Ishikawa (cell line): ENCODE data around the gene PTMS.

Experiments
- CEBPB ChIP-seq: IDR thresholded peaks from 2 replicates; pipeline ENCODE4 v1.6.1; 2012
- CREB1 ChIP-seq: IDR thresholded peaks from 2 replicates; pipeline ENCODE4 v1.6.1; 2012; ENCODE audit warnings: low read depth
- EGR1 ChIP-seq: IDR thresholded peaks from 2 replicates; pipeline ENCODE4 v1.6.1; 2012
- EP300 ChIP-seq: IDR thresholded peaks from 2 replicates; pipeline ENCODE4 v1.6.1; 2012; ENCODE audit warnings: borderline replicate concordance
- FOXM1 ChIP-seq: IDR thresholded peaks from 2 replicates; pipeline ENCODE4 v1.6.1; 2012; ENCODE audit warnings: low read depth, borderline replicate concordance
- MAX ChIP-seq: IDR thresholded peaks from 2 replicates; pipeline ENCODE4 v1.6.1; 2012
- NFIC ChIP-seq: IDR thresholded peaks from 2 replicates; pipeline ENCODE4 v1.6.1; 2012
- RAD21 ChIP-seq: IDR thresholded peaks from 2 replicates; pipeline ENCODE4 v1.6.1; 2012; ENCODE audit warnings: low read depth
- REST ChIP-seq: IDR thresholded peaks from 2 replicates; pipeline ENCODE4 v1.6.1; 2012; ENCODE audit warnings: low read depth, mild to moderate bottlenecking
- TAF1 ChIP-seq: IDR thresholded peaks from 2 replicates; pipeline ENCODE4 v1.6.1; 2012; ENCODE audit warnings: low read depth, mild to moderate bottlenecking
- TCF12 ChIP-seq: IDR thresholded peaks from 2 replicates; pipeline ENCODE4 v1.6.1; 2012; ENCODE audit warnings: low read depth
- TEAD4 ChIP-seq: IDR thresholded peaks from 2 replicates; pipeline ENCODE4 v1.6.1; 2012
- USF1 ChIP-seq: IDR thresholded peaks from 2 replicates; pipeline ENCODE4 v1.6.1; 2012
- YY1 ChIP-seq: IDR thresholded peaks from 2 replicates; pipeline ENCODE4 v1.6.1; 2012; ENCODE audit warnings: low read depth
- ZBTB7A ChIP-seq: IDR thresholded peaks from 2 replicates; pipeline ENCODE4 v1.6.1; 2012; ENCODE audit warnings: low read depth

The PTMS gene

GRCh38 chr12:6784296-6784695, 18.1 kb downstream of the PTMS start:
- TF ChIP-seq RAD21 (no peak), USF1 (no peak), TCF12 (no peak)

DNA sequence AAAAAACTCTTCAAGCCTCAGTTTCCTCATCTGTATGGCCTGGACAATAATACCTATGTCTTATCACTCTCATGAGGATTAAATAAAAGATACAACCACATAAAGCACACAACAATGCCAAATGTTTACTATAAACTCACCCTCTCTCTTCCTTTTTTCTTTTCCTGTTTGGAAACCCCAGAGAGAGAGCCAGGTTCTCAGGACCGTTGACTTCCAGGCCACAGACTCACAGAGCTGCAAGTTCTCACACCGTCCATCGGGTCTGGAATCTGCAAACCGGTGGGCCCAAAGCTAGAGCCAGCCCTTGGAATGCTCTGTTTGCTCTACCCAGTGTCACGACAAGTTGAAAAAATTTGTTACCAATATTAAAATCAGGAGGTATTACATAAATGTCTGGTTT, 18.6 kb downstream of the PTMS start:
- TF ChIP-seq EP300 (no peak), YY1 (no peak)

- TF ChIP-seq MAX, result no peak
- TF ChIP-seq TCF12, result no peak
- no peak for TF ChIP-seq TEAD4
- TF ChIP-seq CEBPB, result no peak
- no peak for TF ChIP-seq YY1
- no peak for TF ChIP-seq FOXM1
- TF ChIP-seq EGR1, result no peak
These were observed 20.4 kb downstream of the PTMS start for GRCh38 chr12:6786416-6787094.

- TF ChIP-seq TEAD4, result no peak
- TF ChIP-seq TAF1, result no peak
- TF ChIP-seq EP300, result no peak
- no peak for TF ChIP-seq NFIC
- TF ChIP-seq CEBPB, result no peak
These were observed 21.1 kb downstream of the PTMS start for GRCh38 chr12:6787309-6787708.

DNA sequence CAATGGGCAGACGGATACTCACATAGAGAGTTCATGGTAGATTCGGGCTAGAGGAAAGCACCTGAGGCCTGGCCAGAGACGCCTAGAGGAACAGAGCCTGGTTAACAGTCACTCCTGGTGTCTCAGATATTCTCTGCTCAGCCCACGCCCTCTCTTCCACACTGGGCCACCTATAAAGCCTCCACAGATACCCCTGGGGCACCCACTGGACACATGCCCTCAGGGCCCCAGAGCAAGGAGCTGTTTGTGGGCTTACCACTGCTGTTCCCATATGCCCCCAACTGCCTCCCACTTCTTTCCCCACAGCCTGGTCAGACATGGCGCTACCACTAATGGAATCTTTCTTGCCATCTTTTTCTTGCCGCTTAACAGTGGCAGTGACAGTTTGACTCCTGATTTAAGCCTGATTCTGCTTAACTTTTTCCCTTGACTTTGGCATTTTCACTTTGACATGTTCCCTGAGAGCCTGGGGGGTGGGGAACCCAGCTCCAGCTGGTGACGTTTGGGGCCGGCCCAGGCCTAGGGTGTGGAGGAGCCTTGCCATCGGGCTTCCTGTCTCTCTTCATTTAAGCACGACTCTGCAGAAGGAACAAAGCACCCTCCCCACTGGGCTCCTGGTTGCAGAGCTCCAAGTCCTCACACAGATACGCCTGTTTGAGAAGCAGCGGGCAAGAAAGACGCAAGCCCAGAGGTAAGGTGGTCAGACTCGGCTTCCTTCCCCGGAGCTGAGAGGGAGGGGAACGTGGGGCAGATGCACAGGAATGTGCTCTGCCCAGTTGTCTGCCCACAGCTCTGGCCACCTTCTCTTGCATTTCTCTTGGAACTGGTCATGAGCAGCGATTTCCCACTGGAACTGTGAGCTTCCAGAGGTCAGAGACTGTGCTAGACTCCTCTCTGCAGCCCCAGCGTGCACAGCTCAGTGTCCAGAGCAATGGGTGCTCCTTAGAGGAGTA, 23.1 kb downstream of the PTMS start, which contains the start of gene CD4:
CD4 (plus strand) TSS at position 557 of the 953 bp plus-strand sequence. CDS start 10,611 bp downstream, outside the sequence.
- TF ChIP-seq TAF1 (no peak), TCF12 (no peak), CEBPB (no peak), NFIC (no peak), FOXM1 (no peak), USF1 (no peak), YY1 (no peak), CREB1 (no peak), ZBTB7A (no peak)

GRCh38 chr12:6790496-6791150, 24.5 kb downstream of the PTMS start:
- no peak for TF ChIP-seq EP300
- TF ChIP-seq REST, result no peak
- no peak for TF ChIP-seq YY1
- TF ChIP-seq TCF12, result no peak
- TF ChIP-seq NFIC, result no peak
- no peak for TF ChIP-seq ZBTB7A
- no peak for TF ChIP-seq USF1
- TF ChIP-seq CEBPB, result no peak
- no peak for TF ChIP-seq TAF1

GRCh38 chr12:6791931-6792520, 25.9 kb downstream of the PTMS start:
- TF ChIP-seq YY1, result no peak
- TF ChIP-seq EGR1, result no peak
- no peak for TF ChIP-seq ZBTB7A
- no peak for TF ChIP-seq RAD21
- no peak for TF ChIP-seq FOXM1
- no peak for TF ChIP-seq MAX
- no peak for TF ChIP-seq TEAD4
- no peak for TF ChIP-seq NFIC
- no peak for TF ChIP-seq TCF12
- TF ChIP-seq USF1, result no peak
- TF ChIP-seq EP300, result no peak
- no peak for TF ChIP-seq CREB1
